Keratinocyte (primary cell): ENCODE results near the gene SLC46A3. TPM values are rescaled to one million over a fixed set of nuclear protein-coding genes. Genes with fewer than 3 reads are reported as not detected.

Source experiments
- DNase-seq: peaks from one replicate; pipeline ENCODE4 v3.0.0-alpha.2; 2011; ENCODE audit warnings: low read depth, missing footprints, low spot score
- FAIRE-seq: peaks from 2 replicates; lab custom pipeline; 2011; peaks lifted over from hg19 to GRCh38; lab: Jason Lieb, UNC
- H2AFZ ChIP-seq: 2 replicates; pipeline ENCODE4 v1.6.0; 2012; ENCODE audit warnings: low read length, control low read depth, inconsistent platforms; ENCODE audit not compliant: control insufficient read depth
- H3K27ac ChIP-seq: 2 replicates; pipeline ENCODE4 v1.5.1; 2011; ENCODE audit warnings: low read length; ENCODE audit not compliant: control insufficient read depth, insufficient read depth
- H3K27me3 ChIP-seq: 3 replicates; pipeline ENCODE4 v1.6.0; 2011; ENCODE audit warnings: low read length; ENCODE audit not compliant: control insufficient read depth, insufficient read depth; ENCODE audit errors: extremely low read depth
- H3K36me3 ChIP-seq, 2 experiments: 2 replicates in 1 of 2; 3 replicates in 1 of 2; pipeline ENCODE4 v1.5.1; 2011; ENCODE audit warnings: low read length in 2 of 2, mild to moderate bottlenecking in 1 of 2; ENCODE audit not compliant: control insufficient read depth in 2 of 2, insufficient read depth in 2 of 2; ENCODE audit errors: extremely low read depth in 1 of 2
- H3K4me1 ChIP-seq: 3 replicates; pipeline ENCODE4 v1.5.1; 2011; ENCODE audit warnings: low read length; ENCODE audit not compliant: control insufficient read depth, insufficient read depth; ENCODE audit errors: extremely low read depth
- H3K4me2 ChIP-seq: 3 replicates; pipeline ENCODE4 v1.6.0; 2011; ENCODE audit warnings: low read depth, low read length; ENCODE audit not compliant: control insufficient read depth, insufficient read depth; ENCODE audit errors: extremely low read depth
- H3K4me3 ChIP-seq, 3 experiments: fragments of 200-600 bp in 1 of 3; sonication (generic) in 1 of 3; 2 replicates in 2 of 3; 3 replicates in 1 of 3; pipeline ENCODE4 v1.5.1; 2011 to 2016; ENCODE audit warnings: low read length in 3 of 3, mild to moderate bottlenecking in 3 of 3, control low read depth in 2 of 3, inconsistent platforms in 1 of 3, low read depth in 1 of 3, mixed read lengths in 1 of 3, mixed run types in 1 of 3, moderate library complexity in 1 of 3; ENCODE audit not compliant: control insufficient read depth in 2 of 3, insufficient read depth in 2 of 3; ENCODE audit errors: extremely low read depth in 1 of 3
- H3K79me2 ChIP-seq: 2 replicates; pipeline ENCODE4 v1.6.0; 2012; ENCODE audit warnings: low read length; ENCODE audit not compliant: control insufficient read depth, insufficient read depth
- H3K9ac ChIP-seq: 3 replicates; pipeline ENCODE4 v1.6.0; 2011; ENCODE audit warnings: low read length; ENCODE audit not compliant: control insufficient read depth, insufficient read depth; ENCODE audit errors: extremely low read depth
- H3K9me1 ChIP-seq: 3 replicates; pipeline ENCODE4 v1.6.0; 2011; ENCODE audit warnings: low read length; ENCODE audit not compliant: control insufficient read depth, insufficient read depth; ENCODE audit errors: extremely low read depth
- H3K9me3 ChIP-seq: 2 replicates; pipeline ENCODE4 v1.5.1; 2012; ENCODE audit warnings: low read depth, low read length; ENCODE audit not compliant: control insufficient read depth
- H4K20me1 ChIP-seq: 3 replicates; pipeline ENCODE4 v1.6.0; 2011; ENCODE audit warnings: low read length; ENCODE audit not compliant: control insufficient read depth, insufficient read depth; ENCODE audit errors: extremely low read depth
- CTCF ChIP-seq, 3 experiments: IDR thresholded peaks in 1 of 3; conservative IDR thresholded peaks in 1 of 3; optimal IDR thresholded peaks in 1 of 3; 2 replicates in 2 of 3; 3 replicates in 1 of 3; pipeline versions ENCODE3 to v1.5.1; 2011; ENCODE audit warnings: low read length in 3 of 3, mild to moderate bottlenecking in 3 of 3, moderate library complexity in 2 of 3, control low read depth in 1 of 3, inconsistent platforms in 1 of 3; ENCODE audit not compliant: insufficient read depth in 2 of 3; ENCODE audit errors: extremely low read depth in 1 of 3
- EZH2 ChIP-seq: IDR thresholded peaks from one replicate; pipeline ENCODE4 v1.6.1; 2012; ENCODE audit warnings: inconsistent platforms, mild to moderate bottlenecking, low read length, moderate library complexity
- dilution Hi-C: fragments of 300-500 bp; cut with MboI; formaldehyde crosslinking; loops from one replicate; pipeline ENCODE4 v1.7.0; 2020; ENCODE audit warnings: low sequenced_read_pairs; ENCODE audit not compliant: extremely low pct_ligation_motif_present
- polyA plus RNA-seq, 5 experiments: library from polyadenylated mRNA; depleted of rRNA in 3 of 5; stranded (reverse) in 3 of 5; stranded (forward) in 1 of 5; unstranded in 1 of 5; fragments of >200 nt; gene quantifications; 1 replicate in 1 of 5; 2 replicates in 3 of 5; 3 replicates in 1 of 5; pipeline versions ENCODE4 v1.2.1 to v1.2.3, GENCODE V29; 2011 to 2012; ENCODE audit warnings: missing spikeins in 2 of 5, low read depth in 1 of 5, low replicate concordance in 1 of 5

SLC46A3 gene
- polyA plus RNA-seq, 1 donor (not counting 4 experiments of a cell fraction or from before 2014, with no cell fraction given), result 14.1 TPM

- H3K9me1 ChIP-seq, result no peaks in the 10 kb centered on the region
- TF ChIP-seq EZH2 (no peak), CTCF (optimal IDR thresholded peaks at IDR 0.05 in 1 of 3, IDR thresholded peaks at IDR 0.05 in 1 of 3, conservative IDR thresholded peaks at IDR 0.05 in 1 of 3; ENCODE audit: extremely low read depth in 1 of 3, insufficient read depth in 2 of 3, low read length in 3 of 3) (no peak)
- H3K4me2 ChIP-seq, result no peak overlapping the region
- H3K4me1 ChIP-seq, result no peaks in the 10 kb centered on the region
- H3K9ac ChIP-seq, result no peak overlapping the region
- H4K20me1 ChIP-seq, result no peaks in the 10 kb centered on the region
- no peak overlapping the region for H3K4me3 ChIP-seq
- no peaks in the 10 kb centered on the region for H3K9me3 ChIP-seq
- dilution Hi-C loops, result no loop called here
- no peaks in the 10 kb centered on the region for H3K79me2 ChIP-seq
- FAIRE-seq (no peak), DNase-seq (no peak)
- no peaks in the 10 kb centered on the region for H3K36me3 ChIP-seq
- no peaks in the 10 kb centered on the region for H3K27me3 ChIP-seq
- no peak overlapping the region for H2AFZ ChIP-seq
- no peak overlapping the region for H3K27ac ChIP-seq
Observed at GRCh38 chr13:28734906-28735305, 16.1 kb upstream of the SLC46A3 start.

- Histone ChIP-seq H3K27me3 (no peaks in the 10 kb centered on the region), H3K4me2 (no peak overlapping the region), H3K36me3 (no peaks in the 10 kb centered on the region), H3K9me1 (no peaks in the 10 kb centered on the region), H3K9ac (no peak overlapping the region), H3K4me3 (no peak overlapping the region), H3K79me2 (no peaks in the 10 kb centered on the region), H3K27ac (no peak overlapping the region), H2AFZ (no peak overlapping the region), H4K20me1 (no peaks in the 10 kb centered on the region), H3K9me3 (no peaks in the 10 kb centered on the region), H3K4me1 (no peaks in the 10 kb centered on the region)
- DNase-seq (no peak), FAIRE-seq (no peak)
- TF ChIP-seq CTCF (optimal IDR thresholded peaks at IDR 0.05 in 1 of 3, IDR thresholded peaks at IDR 0.05 in 1 of 3, conservative IDR thresholded peaks at IDR 0.05 in 1 of 3; ENCODE audit: extremely low read depth in 1 of 3, insufficient read depth in 2 of 3, low read length in 3 of 3) (no peak), EZH2 (no peak)
- dilution Hi-C loops, result no loop called here
Observed at GRCh38 chr13:28730762-28731161, 12.0 kb upstream of the SLC46A3 start.
